Sigmoid colon (tissue), 3 donors: ENCODE measurements around the gene CCDC38.

Experiments used
- CTCF ChIP-seq, 4 experiments: fragments of 450-650 bp in 3 of 4; fragments of 200-600 bp in 1 of 4; IDR thresholded peaks; one replicate each; pipeline ENCODE4 v1.5.1; 2016 to 2019; ENCODE audit warnings: antibody characterized with exemption in 4 of 4, mild to moderate bottlenecking in 3 of 4, moderate library complexity in 2 of 4
- POLR2A ChIP-seq, 2 donors: fragments of 450-650 bp; IDR thresholded peaks; one replicate each; pipeline ENCODE4 v1.6.1; 2016; ENCODE audit warnings: antibody characterized with exemption in 2 of 2, mild to moderate bottlenecking in 2 of 2, moderate library complexity in 2 of 2

DNA sequence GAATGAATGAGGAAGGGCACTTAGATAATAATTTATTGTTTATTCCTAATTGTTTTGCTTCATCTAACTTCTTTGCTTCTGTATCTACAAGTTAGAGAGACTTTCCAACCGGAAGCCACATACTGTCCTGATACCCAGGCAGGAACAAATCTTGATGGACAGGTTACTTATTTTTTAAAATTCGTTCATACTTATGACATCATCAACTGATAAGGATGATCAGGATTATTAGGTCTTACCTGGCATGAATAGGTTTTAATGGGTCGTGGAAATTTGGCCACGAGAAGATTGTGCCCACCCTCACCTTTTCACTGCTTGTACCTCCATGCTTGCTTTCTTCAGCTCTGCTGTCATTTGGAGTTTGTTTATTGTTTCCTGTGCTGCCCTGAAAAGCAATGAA is 44.3 kb downstream of the CCDC38 start:
- TF ChIP-seq CTCF (IDR thresholded peaks at IDR 0.05) (no peak), POLR2A (IDR thresholded peaks at IDR 0.05) (no peak)
